Stimulated activated CD8-positive, alpha-beta memory T cell treated with anti-CD3 and anti-CD28 coated beads, Interleukin-15, amount 100 ng/mL, for 48 hours (primary cell): ENCODE measurements around the gene KCND3.

Source experiments
- DNase-seq, 2 donors: peaks; one replicate each; pipeline ENCODE4 v3.0.0-alpha.2; 2020; ENCODE audit warnings: low read depth in 2 of 2

Gene KCND3

GRCh38 chr1:111882986-111883560 is 106.4 kb downstream of the KCND3 start:
- DNase-seq, result no peak

GRCh38 chr1:111882559-111882958 is 106.9 kb downstream of the KCND3 start:
- DNase-seq, result no peak

- DNase-seq, result no peak
Measured at GRCh38 chr1:111880881-111881837, 108.3 kb downstream of the KCND3 start.

- DNase-seq, result no peak
Measured at GRCh38 chr1:111879081-111879480, 110.4 kb downstream of the KCND3 start.

GRCh38 chr1:111878649-111879048 is 110.8 kb downstream of the KCND3 start:
- DNase-seq, result no peak

- DNase-seq, result no peak
Measured at GRCh38 chr1:111878091-111878490, 111.4 kb downstream of the KCND3 start.

GRCh38 chr1:111876631-111877030 is 112.8 kb downstream of the KCND3 start:
- DNase-seq, result no peak

- DNase-seq, result no peak
Measured at GRCh38 chr1:111875640-111876039, 113.8 kb downstream of the KCND3 start.

GRCh38 chr1:111873460-111874030 is 115.9 kb downstream of the KCND3 start:
- no peak for DNase-seq

GRCh38 chr1:111870181-111870580 is 119.3 kb downstream of the KCND3 start:
- no peak for DNase-seq

GRCh38 chr1:111867868-111868440 is 121.5 kb downstream of the KCND3 start:
- no peak for DNase-seq

GRCh38 chr1:111864862-111865261 is 124.6 kb downstream of the KCND3 start:
- DNase-seq, result no peak

- DNase-seq, result no peak
Measured at GRCh38 chr1:111863401-111863800, 126.1 kb downstream of the KCND3 start.

GRCh38 chr1:111862599-111862998 is 126.9 kb downstream of the KCND3 start:
- DNase-seq, result no peak

GRCh38 chr1:111861523-111861922 is 127.9 kb downstream of the KCND3 start:
- DNase-seq, result no peak

- no peak for DNase-seq
Measured at GRCh38 chr1:111857194-111857651, 132.2 kb downstream of the KCND3 start.

GRCh38 chr1:111856411-111857185 is 132.9 kb downstream of the KCND3 start:
- DNase-seq, result no peak

- DNase-seq, result no peak
Measured at GRCh38 chr1:111855260-111855659, 134.2 kb downstream of the KCND3 start.

- DNase-seq, result no peak
Measured at GRCh38 chr1:111852261-111852721, 137.2 kb downstream of the KCND3 start.

- DNase-seq, result no peak
Measured at GRCh38 chr1:111851552-111851951, 137.9 kb downstream of the KCND3 start.

- DNase-seq, result no peak
Measured at GRCh38 chr1:111850109-111850508, 139.4 kb downstream of the KCND3 start.
